ENCODE measurements around the gene CFAP107. TPM values are rescaled to one million over a fixed set of nuclear protein-coding genes. Genes with fewer than 3 reads are reported as not detected.
"Not testable (repeated sequence)": the region's sequence is repeated elsewhere in the genome, so short reads cannot be mapped to it uniquely, and the experiment has no call there.

The CFAP107 gene
- total RNA-seq, 4 donors from 2014 or later, result not detected

- TF ChIP-seq CTCF (IDR thresholded peaks at IDR 0.05), result no peak
- TF ChIP-seq POLR2A (IDR thresholded peaks at IDR 0.05), result no peak
- Histone ChIP-seq H3K4me3 (no peak overlapping the region), H3K4me1 (no peaks in the 10 kb centered on the region), H3K27me3 (peaks cover 0 to 19% (median 0%) of the 10 kb centered on the region in 4 donors), H3K27ac (no peak overlapping the region), H3K9me3 (no peaks in the 10 kb centered on the region), H3K36me3 (no peaks in the 10 kb centered on the region)
- intact Hi-C loops (cut with DNase I), result no loop called here
- DNase-seq, result no peak
- 83 to 85% methylated on average over 6 to 8 of the region's 8 CpGs for WGBS, 2 donors
Measured at GRCh38 chr1:12712929-12713328, 33.1 kb upstream of the CFAP107 start.

GRCh38 chr1:12713651-12714050 is 32.3 kb upstream of the CFAP107 start:
- H3K4me1 ChIP-seq; H3K4me3 ChIP-seq; H3K36me3 ChIP-seq; DNase-seq; intact Hi-C loops (cut with DNase I); H3K9me3 ChIP-seq; H3K27ac ChIP-seq: not testable (repeated sequence)
- H3K27me3 ChIP-seq, result peaks cover 0 to 19% (median 0%) of the 10 kb centered on the region in 4 donors
- WGBS, 2 donors, result 50 to 73% methylated on average over 5 of the region's 5 CpGs

- no peaks in the 10 kb centered on the region for H3K4me1 ChIP-seq
- intact Hi-C loops (cut with DNase I), result no loop called here
- no peaks in the 10 kb centered on the region for H3K36me3 ChIP-seq
- DNase-seq, result no peak
- TF ChIP-seq CTCF (IDR thresholded peaks at IDR 0.05), result no peak
- no peak for TF ChIP-seq POLR2A (IDR thresholded peaks at IDR 0.05)
- no peak overlapping the region for H3K27ac ChIP-seq
- H3K9me3 ChIP-seq, result no peaks in the 10 kb centered on the region
- H3K27me3 ChIP-seq, result peaks cover 0 to 19% (median 0%) of the 10 kb centered on the region in 4 donors
- 56 to 57% methylated on average over 2 to 3 of the region's 3 CpGs for WGBS, 2 donors
- no peak overlapping the region for H3K4me3 ChIP-seq
Measured at GRCh38 chr1:12714710-12715475, 31.1 kb upstream of the CFAP107 start.

- no peak within 1 kb of the TSS for H3K4me3 ChIP-seq
- WGBS, 2 donors, result 83 to 87% methylated on average over 4 to 8 of the region's 8 CpGs
- TF ChIP-seq POLR2A (IDR thresholded peaks at IDR 0.05) (no peak), CTCF (IDR thresholded peaks at IDR 0.05) (no peak)
- H3K36me3 ChIP-seq, result no peaks in the 10 kb centered on the region
- no peaks in the 10 kb centered on the region for H3K9me3 ChIP-seq
- no peak for DNase-seq
- H3K4me1 ChIP-seq, result no peaks in the 10 kb centered on the region
- intact Hi-C loops (cut with DNase I), result no loop called here
- no peak within 1 kb of the TSS for H3K27ac ChIP-seq
- peaks cover 0 to 24% (median 0%) of the 10 kb centered on the region in 4 donors for H3K27me3 ChIP-seq
Measured at GRCh38 chr1:12715896-12716437, 30.0 kb upstream of the CFAP107 start, which contains the start of gene AADACL3. Gene AADACL3 (plus strand): TSS chr1:12716110. CDS start chr1:12716177, 67 bp downstream.

- Histone ChIP-seq H3K27me3 (peaks cover 0 to 28% (median 0%) of the 10 kb centered on the region in 4 donors), H3K4me3 (no peak overlapping the region), H3K9me3 (no peaks in the 10 kb centered on the region), H3K4me1 (no peaks in the 10 kb centered on the region), H3K36me3 (no peaks in the 10 kb centered on the region), H3K27ac (no peak overlapping the region)
- 79 to 86% methylated on average over 6 to 7 of the region's 7 CpGs for WGBS, 2 donors
- TF ChIP-seq CTCF (IDR thresholded peaks at IDR 0.05) (no peak), POLR2A (IDR thresholded peaks at IDR 0.05) (no peak)
- intact Hi-C loops (cut with DNase I), result no loop called here
- DNase-seq, result no peak
Measured at GRCh38 chr1:12717301-12717838, 28.6 kb upstream of the CFAP107 start.

All from esophagus squamous epithelium (tissue), 5 donors.